ENCODE measurements around the gene AIF1. TPM values are rescaled to one million over a fixed set of nuclear protein-coding genes. Genes with fewer than 3 reads are reported as not detected.

The AIF1 gene
- total RNA-seq, 4 donors from 2014 or later = 4.3 to 11.0 (median 4.8) TPM

DNA sequence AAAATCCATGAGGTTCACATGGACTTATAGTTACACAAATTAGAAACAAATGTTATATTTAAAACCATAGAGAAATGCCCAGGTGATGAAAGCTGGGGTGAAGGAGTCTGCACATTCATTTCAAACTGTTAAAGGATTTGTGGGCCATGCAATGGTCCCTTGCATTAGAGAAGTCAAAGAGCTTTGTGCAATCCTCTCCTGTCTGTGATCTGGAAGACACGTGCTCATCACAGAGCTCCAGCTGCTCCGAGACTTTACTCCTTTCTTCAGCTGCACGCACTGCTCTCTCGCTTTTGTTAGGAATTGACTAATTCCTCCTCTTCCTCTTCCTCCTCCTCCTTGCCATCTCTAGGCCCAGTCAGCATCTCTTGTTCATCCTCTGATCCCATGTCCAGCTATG, 4.1 kb upstream of the AIF1 start:
- H3K36me3 ChIP-seq = no peaks in the 10 kb centered on the region
- DNase-seq = no peak
- in situ Hi-C loops (cut with MboI; ENCODE audit: low sequenced_read_pairs in 4 of 4) = no loop called here
- no peaks in the 10 kb centered on the region for H3K9me3 ChIP-seq
- H3K4me1 ChIP-seq = no peaks in the 10 kb centered on the region
- H3K4me3 ChIP-seq = no peak overlapping the region
- intact Hi-C loops (cut with DNase I; ENCODE audit: low total_unique reads) = no loop called here
- no peak for ATAC-seq
- no peak overlapping the region for H3K27ac ChIP-seq
- TF ChIP-seq, protein P1, sequence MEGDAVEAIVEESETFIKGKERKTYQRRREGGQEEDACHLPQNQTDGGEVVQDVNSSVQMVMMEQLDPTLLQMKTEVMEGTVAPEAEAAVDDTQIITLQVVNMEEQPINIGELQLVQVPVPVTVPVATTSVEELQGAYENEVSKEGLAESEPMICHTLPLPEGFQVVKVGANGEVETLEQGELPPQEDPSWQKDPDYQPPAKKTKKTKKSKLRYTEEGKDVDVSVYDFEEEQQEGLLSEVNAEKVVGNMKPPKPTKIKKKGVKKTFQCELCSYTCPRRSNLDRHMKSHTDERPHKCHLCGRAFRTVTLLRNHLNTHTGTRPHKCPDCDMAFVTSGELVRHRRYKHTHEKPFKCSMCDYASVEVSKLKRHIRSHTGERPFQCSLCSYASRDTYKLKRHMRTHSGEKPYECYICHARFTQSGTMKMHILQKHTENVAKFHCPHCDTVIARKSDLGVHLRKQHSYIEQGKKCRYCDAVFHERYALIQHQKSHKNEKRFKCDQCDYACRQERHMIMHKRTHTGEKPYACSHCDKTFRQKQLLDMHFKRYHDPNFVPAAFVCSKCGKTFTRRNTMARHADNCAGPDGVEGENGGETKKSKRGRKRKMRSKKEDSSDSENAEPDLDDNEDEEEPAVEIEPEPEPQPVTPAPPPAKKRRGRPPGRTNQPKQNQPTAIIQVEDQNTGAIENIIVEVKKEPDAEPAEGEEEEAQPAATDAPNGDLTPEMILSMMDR (IDR thresholded peaks at IDR 0.05 in 4 of 5, conservative IDR thresholded peaks at IDR 0.05 in 1 of 5) = no peak
- no peak for TF ChIP-seq POLR2A (IDR thresholded peaks at IDR 0.05)
- H3K27me3 ChIP-seq = no peaks in the 10 kb centered on the region

DNA sequence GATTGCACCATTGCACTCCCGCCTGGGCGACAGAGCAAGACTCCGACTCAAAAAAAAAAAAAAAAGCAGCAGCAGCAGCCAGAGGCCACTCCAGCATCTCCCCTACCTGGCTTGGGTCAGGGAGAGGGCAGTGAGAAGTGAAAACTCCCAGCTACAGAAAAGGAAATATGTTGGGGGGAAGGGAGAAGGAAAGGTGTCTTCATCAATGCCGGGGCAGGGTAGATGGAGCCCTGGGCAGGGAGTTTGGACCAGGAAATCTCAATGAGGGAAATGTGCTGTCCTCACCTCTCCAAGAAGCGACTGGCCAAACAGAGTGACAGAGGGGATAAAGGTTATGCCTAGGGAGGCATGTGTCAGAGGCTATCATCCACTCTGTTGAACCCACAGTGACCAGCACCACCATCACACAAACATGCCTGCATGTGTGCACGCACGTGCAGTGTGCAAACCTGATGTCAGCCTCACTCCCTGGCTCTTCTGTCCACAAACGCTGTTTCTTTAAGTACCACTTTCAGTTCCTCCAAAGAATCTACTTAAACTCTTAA, 887 bp upstream of the AIF1 start:
- Histone ChIP-seq H3K9me3 (no peaks in the 10 kb centered on the region), H3K4me3 (no peak overlapping the region), H3K27ac (no peak overlapping the region), H3K4me1 (no peaks in the 10 kb centered on the region), H3K27me3 (no peaks in the 10 kb centered on the region), H3K36me3 (no peaks in the 10 kb centered on the region)
- DNase-seq (no peak), ATAC-seq (no peak)
- intact Hi-C loops (cut with DNase I; ENCODE audit: low total_unique reads) (no loop called here), in situ Hi-C loops (cut with MboI; ENCODE audit: low sequenced_read_pairs in 4 of 4) (no loop called here)
- no peak for TF ChIP-seq POLR2A (IDR thresholded peaks at IDR 0.05)
- TF ChIP-seq, protein P1 (IDR thresholded peaks at IDR 0.05 in 4 of 5, conservative IDR thresholded peaks at IDR 0.05 in 1 of 5) = no peak

DNA sequence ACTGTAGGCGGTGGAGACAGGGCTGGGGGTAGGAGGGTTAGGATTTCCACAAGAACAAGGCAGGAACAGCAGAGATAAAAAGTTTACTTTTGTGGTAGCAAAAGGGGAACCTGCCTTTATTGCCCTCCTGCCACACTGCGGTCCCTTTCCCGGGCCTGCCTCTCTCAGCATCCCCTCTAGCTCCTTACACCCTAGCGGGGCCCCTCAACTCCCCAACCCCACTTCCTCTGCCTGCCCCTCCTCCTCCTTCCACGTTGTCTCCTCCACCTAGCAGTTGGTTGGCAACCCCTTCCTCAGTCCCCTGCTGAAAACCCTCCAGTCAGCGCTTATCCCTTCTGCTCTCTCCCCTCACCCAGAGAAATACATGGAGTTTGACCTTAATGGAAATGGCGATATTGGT, 714 bp downstream of the AIF1 start:
- no peak for ATAC-seq
- TF ChIP-seq POLR2A (IDR thresholded peaks at IDR 0.05) = no peak
- TF ChIP-seq, protein P1 (IDR thresholded peaks at IDR 0.05 in 4 of 5, conservative IDR thresholded peaks at IDR 0.05 in 1 of 5) = no peak
- no peak overlapping the region for H3K27ac ChIP-seq
- H3K36me3 ChIP-seq = no peaks in the 10 kb centered on the region
- H3K4me1 ChIP-seq = peaks cover 4% of the 10 kb centered on the region in 2 donors
- in situ Hi-C loops (cut with MboI; ENCODE audit: low sequenced_read_pairs in 4 of 4) = no loop called here
- intact Hi-C loops (cut with DNase I; ENCODE audit: low total_unique reads) = no loop called here
- H3K9me3 ChIP-seq = no peaks in the 10 kb centered on the region
- no peaks in the 10 kb centered on the region for H3K27me3 ChIP-seq
- H3K4me3 ChIP-seq = peak overlapping the region in 1 of 4 donors; percentile 27
- DNase-seq = no peak

DNA sequence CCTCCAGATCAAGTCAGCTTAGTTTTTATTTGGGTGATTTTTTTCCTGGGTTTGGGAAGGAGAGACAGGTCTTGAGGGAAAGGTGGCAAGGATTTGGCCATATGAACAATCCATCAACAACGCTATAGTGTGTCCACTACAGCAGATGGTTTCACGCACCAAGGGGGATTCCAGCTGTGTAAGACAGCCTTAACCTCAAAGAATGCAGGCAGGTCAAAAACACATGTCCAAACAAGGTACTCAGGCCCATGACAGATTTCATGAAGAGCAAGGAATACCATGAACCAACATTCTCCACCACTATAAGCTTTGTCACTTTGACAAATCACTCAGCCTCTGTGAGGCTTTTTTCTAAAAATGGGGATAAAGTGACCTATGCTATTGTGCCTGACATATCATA, 2.0 kb downstream of the AIF1 start:
- H3K27me3 ChIP-seq = no peaks in the 10 kb centered on the region
- no peak overlapping the region for H3K4me3 ChIP-seq
- intact Hi-C loops (cut with DNase I; ENCODE audit: low total_unique reads) = no loop called here
- ATAC-seq = no peak
- in situ Hi-C loops (cut with MboI; ENCODE audit: low sequenced_read_pairs in 4 of 4) = no loop called here
- H3K27ac ChIP-seq = no peak overlapping the region
- H3K9me3 ChIP-seq = no peaks in the 10 kb centered on the region
- peaks cover 12 to 13% of the 10 kb centered on the region in 2 donors for H3K4me1 ChIP-seq
- H3K36me3 ChIP-seq = no peaks in the 10 kb centered on the region
- DNase-seq = no peak
- TF ChIP-seq POLR2A (IDR thresholded peaks at IDR 0.05) = no peak
- TF ChIP-seq, protein P1 (IDR thresholded peaks at IDR 0.05 in 4 of 5, conservative IDR thresholded peaks at IDR 0.05 in 1 of 5) = no peak

Measured in gastrocnemius medialis (tissue), 4 donors.